ENCODE data around the gene GATD1. TPM values are rescaled to one million over a fixed set of nuclear protein-coding genes. Genes with fewer than 3 reads are reported as not detected.

Gene GATD1
- total RNA-seq, 2 donors from 2014 or later, result 33.1 to 60.5 TPM

DNA sequence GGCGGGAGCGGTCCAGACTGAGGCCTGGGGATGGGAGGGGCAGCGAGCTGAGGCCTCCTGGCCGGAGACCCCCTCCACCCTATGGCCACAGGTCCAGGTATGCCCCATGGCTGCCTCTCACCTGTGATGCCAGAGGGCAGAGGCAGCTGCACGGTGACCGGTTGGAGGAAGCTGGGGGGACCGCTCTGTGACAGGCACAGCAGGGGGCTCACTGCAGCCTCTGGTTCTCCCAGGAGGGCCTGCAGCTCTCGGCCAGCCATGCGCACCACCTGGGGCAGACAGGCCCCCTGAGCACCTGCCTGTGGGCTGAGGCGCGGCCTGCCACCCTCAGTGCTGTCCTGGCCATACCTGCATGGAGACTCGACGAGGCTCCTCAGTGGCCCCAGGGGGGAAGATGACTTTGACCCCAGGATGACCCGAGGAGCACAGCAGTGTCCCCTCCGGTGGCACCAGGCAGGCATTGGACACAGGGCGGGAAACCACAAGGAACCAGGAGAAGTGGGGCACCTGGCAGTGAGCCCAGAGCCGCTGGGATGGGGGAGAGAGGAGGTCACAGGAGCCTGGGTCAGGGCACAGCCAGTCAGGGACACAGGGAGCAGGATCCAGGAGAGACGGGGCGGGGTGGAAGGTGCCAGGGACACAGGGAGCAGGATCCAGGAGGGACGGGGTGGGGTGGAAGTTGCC lies 24.0 kb upstream of the GATD1 start:
- DNase-seq (ENCODE audit: low spot score in 2 of 2), result no peak
- no peaks in the 10 kb centered on the region for H3K9me3 Mint-ChIP-seq

DNA sequence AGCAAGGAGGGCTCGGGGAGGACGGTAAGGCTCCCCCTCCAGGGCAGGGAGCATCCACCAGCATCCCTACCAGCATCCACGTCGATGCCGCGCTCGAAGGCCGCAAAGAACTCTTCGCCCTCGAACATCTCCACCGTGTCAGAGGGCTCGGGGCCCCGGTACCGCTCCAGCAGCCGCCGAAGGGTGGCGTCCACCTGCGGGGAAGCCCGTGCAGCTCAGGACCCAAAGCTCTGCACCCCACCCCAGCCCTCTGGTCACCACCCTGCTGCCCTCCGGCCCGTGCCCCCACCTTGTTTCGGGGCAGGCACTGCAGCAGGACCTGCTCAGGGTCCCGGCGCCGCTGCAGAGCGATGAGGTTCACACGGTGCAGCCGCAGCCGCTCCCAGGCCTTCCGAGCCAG lies 23.2 kb upstream of the GATD1 start:
- H3K27ac Mint-ChIP-seq, result no peak overlapping the region
- no peaks in the 10 kb centered on the region for H3K36me3 Mint-ChIP-seq
- no peak for ATAC-seq
- H3K9me3 Mint-ChIP-seq, result no peaks in the 10 kb centered on the region
- DNase-seq (ENCODE audit: low spot score in 2 of 2), result no peak

More for the DNA sequence above, 24.0 kb upstream of the GATD1 start:
- H3K36me3 Mint-ChIP-seq, result no peaks in the 10 kb centered on the region
- ATAC-seq, result no peak
- H3K27ac Mint-ChIP-seq, result no peak overlapping the region

DNA sequence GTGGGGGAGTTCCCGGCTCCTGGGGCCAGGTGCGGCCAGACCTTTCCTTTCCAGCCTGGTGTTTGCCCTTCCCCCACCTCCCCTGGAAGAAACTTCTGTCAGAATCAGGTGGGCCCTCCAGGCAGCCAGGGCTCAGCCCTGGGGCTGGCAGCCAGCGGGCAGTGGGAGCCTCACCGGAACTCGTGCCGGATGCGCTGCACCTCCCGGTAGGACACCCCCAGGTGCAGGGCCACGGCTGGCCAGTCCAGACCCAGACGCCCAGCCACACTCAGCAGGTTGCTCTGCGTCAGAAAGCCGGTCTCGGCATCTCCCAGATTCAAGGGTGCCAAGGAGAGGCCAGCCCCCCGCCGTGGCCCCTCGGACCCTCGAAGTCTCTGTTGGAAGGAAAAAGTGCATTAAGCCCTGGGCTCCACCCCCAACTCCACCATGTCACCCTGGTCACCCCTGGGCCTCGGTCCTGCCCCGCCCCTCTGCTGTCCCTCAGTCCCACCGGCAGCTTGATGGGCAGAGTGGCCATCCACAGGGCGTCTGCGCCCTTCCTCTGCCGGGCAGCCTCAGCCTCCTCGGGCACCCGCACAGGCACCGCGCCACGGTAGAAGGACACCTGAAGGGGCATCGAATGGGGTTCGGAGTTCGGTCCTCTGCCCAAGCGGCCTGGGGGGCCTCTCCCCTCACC lies 22.5 kb upstream of the GATD1 start:
- DNase-seq (ENCODE audit: low spot score in 2 of 2) (no peak), ATAC-seq (no peak)
- Mint-ChIP-seq H3K9me3 (no peaks in the 10 kb centered on the region), H3K27ac (no peak overlapping the region), H3K36me3 (no peaks in the 10 kb centered on the region)

DNA sequence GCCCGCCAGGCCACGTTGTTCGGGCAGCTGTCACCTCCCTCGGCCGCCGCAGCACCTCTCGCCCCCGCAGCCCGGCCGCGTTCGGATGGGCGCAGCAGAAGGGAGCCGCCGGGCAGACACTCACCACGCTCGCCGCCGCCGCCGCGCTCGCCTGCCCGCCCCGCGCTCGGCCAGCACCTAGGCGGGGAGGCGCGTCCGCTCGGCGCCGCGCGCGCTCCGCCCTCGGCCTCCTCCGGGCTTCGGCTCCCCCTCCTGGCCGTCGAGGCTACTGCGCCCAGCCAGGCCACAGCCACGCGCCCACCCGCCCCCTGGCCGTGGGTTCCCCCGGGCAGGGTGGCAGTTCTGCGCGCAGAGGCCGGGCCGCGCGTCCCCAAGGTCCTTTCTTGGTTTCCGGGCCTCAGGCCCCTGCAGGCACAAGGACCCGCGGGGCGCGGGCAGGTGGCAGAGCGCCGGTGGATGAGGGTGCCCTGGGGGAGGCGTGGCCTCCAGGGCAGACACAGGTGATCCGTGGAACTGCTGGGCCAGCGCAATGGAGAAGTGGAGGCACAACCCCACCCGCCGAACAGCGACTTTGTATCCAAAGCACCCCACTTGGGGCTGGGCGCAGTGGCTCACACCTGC lies 20.9 kb upstream of the GATD1 start, which contains the start of gene SLC25A22:
TSS of gene SLC25A22 (minus strand) at position 189 of the 621 bp plus-strand sequence. CDS start 3,275 bp downstream, outside the sequence.
- DNase-seq (ENCODE audit: low spot score in 2 of 2), result peak; percentile 86 to 95
- H3K27ac Mint-ChIP-seq, result peak within 1 kb of the TSS; percentile 81 to 87
- ATAC-seq, result peak; percentile 55 to 66
- H3K9me3 Mint-ChIP-seq, result no peaks in the 10 kb centered on the region
- no peaks in the 10 kb centered on the region for H3K36me3 Mint-ChIP-seq

DNA sequence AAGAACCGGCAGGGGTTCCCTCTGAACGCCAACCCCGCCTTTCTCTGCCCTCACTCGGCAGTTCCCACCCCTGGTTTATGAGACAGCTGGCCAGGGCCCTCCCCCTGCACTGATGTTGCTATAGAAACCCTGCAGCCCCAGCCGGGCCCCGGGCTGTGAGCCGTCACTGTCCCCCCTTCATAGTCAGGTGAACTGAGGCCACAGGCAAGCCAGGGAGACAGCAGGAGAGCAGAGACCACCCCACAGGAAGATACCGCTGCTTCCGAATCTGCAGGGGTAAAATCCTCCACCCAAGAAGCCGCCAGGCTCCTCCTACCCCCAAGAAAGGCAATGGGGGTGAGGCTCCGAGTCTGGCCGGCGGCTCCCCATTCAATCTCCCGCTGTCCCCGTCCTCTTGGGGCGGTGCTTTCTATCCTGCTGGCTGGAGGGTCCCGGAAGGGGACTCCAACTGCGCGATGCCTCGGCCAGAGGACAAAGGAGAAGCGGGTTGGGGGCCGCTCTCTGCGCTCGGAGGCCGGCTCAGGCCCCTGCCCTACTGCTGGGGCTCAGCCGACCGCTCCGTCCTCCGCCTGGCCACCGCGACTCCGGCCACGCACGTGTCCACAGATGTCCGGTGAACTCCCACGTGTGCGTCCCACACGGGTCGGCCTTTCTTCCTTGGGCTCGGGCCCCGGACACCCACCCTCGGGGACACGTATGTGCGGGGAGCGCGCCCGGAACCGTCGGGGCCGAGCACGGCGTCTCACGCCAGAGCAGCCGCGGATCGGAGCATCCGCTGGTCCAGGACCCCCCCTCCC lies 20.2 kb upstream of the GATD1 start:
- H3K9me3 Mint-ChIP-seq, result no peaks in the 10 kb centered on the region
- H3K36me3 Mint-ChIP-seq, result no peaks in the 10 kb centered on the region
- ATAC-seq, result peak; percentile 52 to 58
- DNase-seq (ENCODE audit: low spot score in 2 of 2), result peak; percentile 79 to 83
- peak overlapping the region; percentile 81 to 87 for H3K27ac Mint-ChIP-seq

DNA sequence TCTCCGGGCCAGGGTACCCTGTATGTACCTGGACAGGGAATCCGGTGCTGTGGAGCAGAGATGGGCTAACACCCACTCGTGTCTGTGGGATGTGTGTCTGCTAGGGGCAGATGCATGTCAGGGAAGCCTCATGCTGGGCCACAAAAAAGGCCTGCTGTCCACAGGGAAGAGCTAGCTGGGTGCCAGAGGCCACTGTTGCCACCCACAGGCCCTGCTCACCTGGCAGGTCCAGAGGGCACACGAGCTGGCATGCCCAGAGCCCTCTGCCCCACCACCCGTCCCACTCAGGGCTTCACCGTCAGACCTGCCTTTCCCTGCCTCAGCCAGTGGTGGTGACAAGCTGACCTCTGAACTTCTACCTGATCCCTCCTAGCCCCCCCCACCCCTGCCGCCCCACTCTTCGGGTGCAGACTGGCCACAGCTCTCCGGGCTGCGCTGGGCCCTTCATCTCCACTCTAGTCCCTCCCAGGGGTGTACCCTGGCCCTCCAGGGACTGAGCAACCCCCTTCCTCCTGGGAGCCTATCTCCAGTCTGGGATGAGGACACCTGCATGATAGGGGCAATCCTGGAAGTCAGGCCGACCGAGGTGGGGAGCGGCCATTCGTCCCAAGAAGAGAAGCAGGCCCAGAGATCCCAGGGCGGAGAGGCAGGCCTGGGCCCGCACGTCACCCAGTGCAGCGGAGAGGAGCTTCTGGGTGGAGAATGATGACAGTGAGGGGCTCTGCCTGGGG lies 19.4 kb upstream of the GATD1 start:
- no peak for DNase-seq (ENCODE audit: low spot score in 2 of 2)
- Mint-ChIP-seq H3K27ac (peak overlapping the region; percentile 69 to 87), H3K36me3 (no peaks in the 10 kb centered on the region), H3K9me3 (no peaks in the 10 kb centered on the region)
- ATAC-seq, result peak in 1 of 2 donors; percentile 1

DNA sequence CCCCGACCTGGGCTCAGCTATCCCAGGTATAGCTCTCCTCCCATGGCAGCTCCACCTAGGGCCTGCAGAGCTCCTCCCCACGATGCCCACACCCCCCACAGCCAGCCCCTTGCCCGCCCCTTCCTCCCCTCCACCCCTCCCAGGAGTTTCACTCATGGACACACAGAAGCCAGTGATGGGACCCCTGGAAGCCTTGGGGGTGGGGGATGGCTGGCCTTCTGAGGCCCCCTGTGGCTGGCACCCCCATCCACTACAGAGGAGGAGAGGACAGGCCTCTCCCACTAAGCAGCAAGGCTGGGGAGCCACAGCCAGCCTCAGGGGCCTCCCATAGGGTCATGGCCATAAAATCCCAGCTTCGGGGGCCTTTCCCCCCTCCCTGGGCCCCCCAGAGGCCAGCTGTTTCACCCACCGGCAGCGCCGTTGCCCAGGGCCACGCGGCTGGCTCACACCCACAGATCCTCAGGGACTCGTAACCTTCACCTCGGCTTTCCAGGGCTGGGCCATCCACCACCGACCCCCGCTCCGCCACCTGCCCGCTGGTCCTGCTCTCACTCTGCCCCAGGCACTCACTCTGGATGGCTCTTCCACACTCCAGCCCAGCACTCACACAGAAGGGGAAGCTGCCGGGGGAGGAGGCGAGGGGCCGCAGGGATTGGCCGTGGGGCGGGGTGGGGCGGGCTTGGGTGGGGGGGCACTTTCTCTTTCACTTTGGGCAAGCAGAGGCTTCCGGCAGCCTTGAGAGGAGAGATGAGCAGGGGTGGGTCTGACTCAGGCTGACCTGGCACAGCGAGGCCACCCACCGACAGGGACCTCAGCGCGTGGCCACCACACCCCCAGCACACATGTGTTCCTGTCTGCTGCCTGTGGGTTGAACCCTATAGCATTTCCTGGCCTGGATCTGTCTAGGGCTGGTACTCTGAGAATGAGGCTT lies 18.6 kb upstream of the GATD1 start:
- no peaks in the 10 kb centered on the region for H3K9me3 Mint-ChIP-seq
- H3K27ac Mint-ChIP-seq, result peak overlapping the region; percentile 81 to 87
- ATAC-seq, result peak; percentile 78 to 84
- no peaks in the 10 kb centered on the region for H3K36me3 Mint-ChIP-seq
- DNase-seq (ENCODE audit: low spot score in 2 of 2), result peak; percentile 79 to 91

DNA sequence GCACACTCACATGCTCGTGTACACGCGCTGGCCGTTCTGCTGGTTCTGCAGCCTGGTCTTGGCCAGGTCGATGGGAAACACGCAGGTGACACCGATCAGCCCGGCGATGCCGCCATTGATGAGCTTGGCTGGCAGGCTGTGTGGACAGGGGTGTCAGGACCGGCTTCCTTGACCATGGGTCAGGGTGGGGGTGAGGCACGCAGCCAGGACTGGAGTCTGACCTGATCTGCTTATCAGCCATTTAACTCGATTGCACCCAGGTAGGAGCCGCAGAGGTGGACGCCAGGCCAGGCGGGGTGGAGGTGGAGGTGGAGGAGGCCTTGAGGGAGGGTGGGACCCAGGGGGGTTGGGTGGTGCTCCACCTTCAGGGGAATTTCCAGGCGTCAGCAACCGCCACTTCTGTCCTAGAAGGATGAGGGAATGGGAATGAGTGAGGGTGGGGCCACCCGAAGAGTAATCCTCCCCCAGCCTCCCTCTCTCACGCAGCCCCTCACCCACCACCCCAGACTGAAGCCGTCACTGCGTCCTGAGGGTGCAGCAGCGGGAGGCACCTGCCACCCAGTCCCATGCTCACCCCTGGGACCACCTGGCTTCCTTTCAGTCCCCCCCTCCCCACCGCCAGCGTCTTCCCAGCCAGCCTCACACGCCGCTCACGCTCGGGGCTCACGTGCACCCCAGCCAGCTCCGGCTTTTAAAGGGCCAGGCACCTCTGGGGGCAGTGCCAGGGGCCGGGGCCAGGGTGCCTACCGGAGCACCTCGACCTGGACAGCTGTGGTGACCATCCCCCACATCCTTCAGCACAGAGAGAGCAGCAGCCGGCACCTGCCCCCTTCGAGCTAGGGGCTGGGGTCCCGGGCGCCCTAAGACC lies 17.7 kb upstream of the GATD1 start:
- DNase-seq (ENCODE audit: low spot score in 2 of 2) (no peak), ATAC-seq (no peak)
- no peaks in the 10 kb centered on the region for H3K36me3 Mint-ChIP-seq
- no peaks in the 10 kb centered on the region for H3K9me3 Mint-ChIP-seq
- H3K27ac Mint-ChIP-seq, result no peak overlapping the region

DNA sequence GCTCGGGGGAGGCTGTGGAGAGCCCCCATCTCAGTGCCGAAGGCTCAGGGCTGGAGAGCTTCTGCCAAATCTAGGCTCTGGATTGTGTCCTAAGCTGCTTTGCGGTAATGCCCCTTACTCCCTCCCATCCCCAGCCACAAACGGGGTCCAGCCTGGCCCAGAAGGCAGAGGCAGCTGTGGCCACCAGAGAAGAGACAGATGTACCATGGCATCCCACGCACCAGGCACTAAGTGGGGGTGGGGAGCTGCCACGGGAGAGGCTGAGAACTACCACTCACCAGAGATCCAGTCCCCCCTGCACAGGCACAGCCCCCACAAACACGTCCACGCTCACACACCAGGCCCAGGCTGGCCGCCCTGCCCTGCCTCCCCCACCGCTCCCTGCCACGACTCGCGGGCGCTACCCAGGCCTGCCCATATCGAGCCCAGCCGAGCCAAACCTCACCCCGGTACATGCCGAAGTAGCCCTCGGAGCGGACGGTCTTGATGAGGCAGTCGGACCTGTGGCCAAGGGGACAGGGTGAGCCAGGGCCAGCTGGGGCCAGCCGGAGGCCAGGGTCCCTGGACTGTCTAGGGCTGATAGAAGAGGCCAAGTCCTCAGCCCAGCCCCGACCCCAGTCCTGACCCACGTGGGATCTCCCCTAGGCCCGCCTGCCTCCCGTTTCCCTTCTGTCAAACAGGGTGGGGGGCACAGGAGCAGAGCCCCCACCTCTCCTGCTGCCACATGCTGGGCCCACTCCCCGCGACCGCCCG lies 16.9 kb upstream of the GATD1 start:
- H3K27ac Mint-ChIP-seq, result no peak overlapping the region
- H3K9me3 Mint-ChIP-seq, result no peaks in the 10 kb centered on the region
- H3K36me3 Mint-ChIP-seq, result no peaks in the 10 kb centered on the region
- DNase-seq (ENCODE audit: low spot score in 2 of 2) (no peak), ATAC-seq (no peak)

DNA sequence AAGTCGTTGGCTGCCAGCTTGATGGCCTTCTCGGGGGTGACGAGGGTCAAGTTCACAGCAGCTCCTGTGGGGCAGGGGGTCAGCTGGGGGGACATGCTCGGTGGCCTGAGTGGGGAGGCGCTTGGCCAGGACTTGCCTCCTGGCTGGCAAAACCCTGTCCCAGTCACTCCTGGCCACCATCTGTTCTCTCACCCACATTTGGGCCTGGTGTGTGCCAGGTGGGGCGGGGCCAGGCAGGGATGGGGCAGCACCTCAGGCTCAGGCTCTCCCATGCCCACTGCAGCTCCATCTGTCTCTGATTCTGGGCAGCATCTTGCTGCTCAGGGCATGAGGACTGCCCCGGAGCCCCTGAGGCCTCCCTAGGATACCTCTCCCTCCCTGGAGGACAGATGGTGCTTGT lies 16.3 kb upstream of the GATD1 start:
- H3K9me3 Mint-ChIP-seq, result no peaks in the 10 kb centered on the region
- ATAC-seq, result no peak
- no peaks in the 10 kb centered on the region for H3K36me3 Mint-ChIP-seq
- no peak overlapping the region for H3K27ac Mint-ChIP-seq
- no peak for DNase-seq (ENCODE audit: low spot score in 2 of 2)

DNA sequence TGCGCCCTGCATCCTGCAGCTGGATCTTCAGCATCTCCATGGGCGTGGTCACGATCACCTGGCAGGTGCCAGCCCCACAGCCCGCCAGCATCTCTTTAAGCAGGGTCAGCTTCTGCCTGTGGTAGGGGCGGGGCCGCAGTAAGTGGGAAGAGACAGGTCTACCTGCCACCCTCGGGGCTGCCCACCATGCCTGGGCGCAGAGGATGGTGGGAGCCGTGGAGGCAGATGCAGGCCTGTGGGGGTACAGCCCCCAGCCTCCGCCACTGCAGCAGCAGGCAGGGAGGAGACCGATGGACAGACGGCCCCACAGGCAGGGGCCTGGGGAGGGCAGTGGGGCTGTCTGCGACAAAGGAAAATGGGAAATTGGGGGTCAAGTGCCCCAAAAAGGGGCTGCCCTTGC lies 15.6 kb upstream of the GATD1 start:
- H3K27ac Mint-ChIP-seq, result no peak overlapping the region
- DNase-seq (ENCODE audit: low spot score in 2 of 2), result no peak
- no peaks in the 10 kb centered on the region for H3K36me3 Mint-ChIP-seq
- no peak for ATAC-seq
- H3K9me3 Mint-ChIP-seq, result no peaks in the 10 kb centered on the region

DNA sequence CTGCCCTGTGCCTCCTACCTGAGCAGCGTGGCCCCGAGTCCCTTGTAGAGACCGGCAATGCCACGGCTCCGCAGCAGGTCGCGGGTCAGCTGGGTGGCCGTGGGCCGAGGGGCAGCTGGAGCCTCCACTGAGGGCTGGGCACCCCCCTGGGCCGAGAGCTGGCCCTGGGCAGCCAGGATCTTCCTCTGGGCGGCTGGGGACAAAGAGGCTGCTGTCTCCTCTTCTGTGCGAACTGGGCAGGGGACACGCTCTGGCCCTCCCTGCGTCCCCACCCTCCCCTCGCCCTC lies 15.2 kb upstream of the GATD1 start:
- Mint-ChIP-seq H3K36me3 (no peaks in the 10 kb centered on the region), H3K27ac (no peak overlapping the region), H3K9me3 (no peaks in the 10 kb centered on the region)
- ATAC-seq (no peak), DNase-seq (ENCODE audit: low spot score in 2 of 2) (no peak)

DNA sequence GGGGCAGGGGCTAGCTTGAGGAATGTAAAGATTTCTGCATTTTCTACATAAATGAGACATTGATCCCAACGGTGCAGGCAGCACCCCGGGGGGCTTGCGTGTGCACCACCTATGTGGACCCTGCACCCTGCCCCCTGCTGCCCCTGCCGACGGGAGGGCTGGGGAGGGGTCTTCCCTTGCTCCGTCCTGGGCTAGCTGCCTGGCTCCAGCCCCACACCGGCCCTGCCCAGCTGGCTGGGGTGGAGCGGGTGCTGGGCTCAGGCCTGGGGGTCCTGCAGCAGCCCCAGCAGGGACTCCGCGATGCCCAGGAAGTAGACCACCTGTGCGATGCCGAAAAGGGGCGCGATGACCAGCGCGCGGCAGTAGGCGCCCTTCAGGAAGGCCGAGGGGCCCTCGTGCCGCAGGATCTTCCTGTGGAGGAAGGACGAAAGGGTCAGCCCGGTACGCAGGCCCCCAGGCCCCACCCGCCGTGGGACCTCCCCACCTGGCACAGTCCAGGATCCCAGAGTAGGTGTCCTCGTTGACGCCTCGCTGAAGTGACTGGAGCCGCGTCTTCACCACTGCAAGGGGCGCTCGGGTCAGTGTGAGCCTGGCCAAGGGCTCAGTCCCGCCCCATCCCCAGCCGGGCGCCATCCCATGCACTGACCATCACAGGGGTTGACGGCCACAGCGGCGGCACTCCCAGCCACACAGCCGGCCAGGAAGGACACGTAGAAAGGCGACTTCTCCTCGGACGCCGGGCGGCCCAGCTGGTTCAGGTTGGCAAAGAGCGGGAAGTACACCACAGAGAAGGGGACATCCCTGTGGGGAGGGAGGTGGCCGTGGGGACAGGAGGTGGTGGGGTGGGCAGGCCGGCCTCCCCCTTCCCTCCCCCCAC lies 14.6 kb upstream of the GATD1 start:
- DNase-seq (ENCODE audit: low spot score in 2 of 2) (no peak), ATAC-seq (no peak)
- Mint-ChIP-seq H3K27ac (no peak overlapping the region), H3K36me3 (no peaks in the 10 kb centered on the region), H3K9me3 (no peaks in the 10 kb centered on the region)

Data from activated naive CD4-positive, alpha-beta T cell treated with anti-CD3 and anti-CD28 coated beads, Interleukin-2, amount 50 U/mL, for 72 hours (primary cell).